Posterior cingulate gyrus (tissue), 11 donors: ENCODE data around the gene COL4A6.
A peak's percentile ranks its signal among the peaks of the same experiment; 100 is the strongest.
"Not testable (repeated sequence)": the region's sequence is repeated elsewhere in the genome, so short reads cannot be mapped to it uniquely, and the experiment has no call there.

Experiments
- DNase-seq, 10 donors: peaks; one replicate each; pipeline versions ENCODE4 v3.0.0 to v3.0.0-alpha.2; 2020 to 2021; ENCODE audit warnings: mixed read lengths in 3 of 10
- intact Hi-C: fragments of 100-400 bp; cut with DNase I; formaldehyde crosslinking; loops from one replicate; pipeline ENCODE4 v1.15.1; 2023

The COL4A6 gene

DNA sequence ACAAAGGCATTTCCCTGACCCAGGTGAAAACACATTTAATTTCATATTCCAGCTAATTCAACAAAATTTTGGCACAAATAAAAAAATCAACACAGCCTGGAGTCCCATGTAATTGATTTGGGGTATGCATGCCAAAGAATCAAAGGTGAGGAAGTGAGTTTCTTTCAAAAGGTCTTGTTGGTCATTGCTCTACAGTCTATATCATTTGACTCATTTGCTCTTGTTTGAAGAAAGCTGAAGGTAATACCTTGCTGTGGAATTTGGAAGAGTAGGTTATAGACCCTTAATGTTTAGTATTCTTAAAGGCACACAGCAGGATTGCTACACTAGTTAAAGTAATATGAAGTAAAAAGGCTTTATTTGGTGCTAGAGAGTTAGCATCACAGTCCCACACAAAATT lies 25.4 kb downstream of the COL4A6 start:
- intact Hi-C loops, result no loop called here
- no peak for DNase-seq

DNA sequence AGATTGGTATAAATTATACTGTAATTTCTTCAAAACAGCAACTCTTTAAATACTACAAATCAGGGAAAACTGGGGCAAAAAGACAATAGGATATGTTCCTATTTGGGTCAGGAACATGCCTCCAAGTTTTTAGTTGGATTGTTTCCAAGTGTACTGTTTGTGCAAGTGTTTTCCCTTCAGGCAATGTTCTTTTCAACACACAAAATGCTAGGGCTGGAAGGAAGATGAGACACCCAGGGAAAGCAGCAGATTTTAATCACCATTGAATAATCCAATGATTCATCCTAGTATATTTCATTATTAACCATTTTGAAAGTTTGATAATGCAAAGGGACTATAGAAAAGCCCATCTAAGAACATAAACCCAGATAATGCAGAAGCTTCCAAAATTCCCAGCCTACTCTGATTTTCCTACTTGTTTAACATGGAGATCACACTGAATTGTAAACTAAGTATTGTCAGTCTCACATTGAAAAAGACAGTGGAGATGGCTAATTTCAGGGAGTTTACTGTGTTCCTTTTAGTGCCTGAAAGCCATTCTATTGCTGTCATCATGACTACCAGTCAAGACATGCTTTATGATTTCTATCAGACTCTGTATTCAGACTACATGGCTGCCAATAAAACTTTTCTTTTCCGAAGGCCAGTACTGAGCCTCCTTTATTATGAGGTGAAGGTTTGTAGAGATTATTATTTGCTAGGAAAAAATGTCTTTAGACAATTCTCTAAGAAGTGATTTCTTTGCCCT lies 38.6 kb downstream of the COL4A6 start:
- intact Hi-C loops, result no loop called here

DNA sequence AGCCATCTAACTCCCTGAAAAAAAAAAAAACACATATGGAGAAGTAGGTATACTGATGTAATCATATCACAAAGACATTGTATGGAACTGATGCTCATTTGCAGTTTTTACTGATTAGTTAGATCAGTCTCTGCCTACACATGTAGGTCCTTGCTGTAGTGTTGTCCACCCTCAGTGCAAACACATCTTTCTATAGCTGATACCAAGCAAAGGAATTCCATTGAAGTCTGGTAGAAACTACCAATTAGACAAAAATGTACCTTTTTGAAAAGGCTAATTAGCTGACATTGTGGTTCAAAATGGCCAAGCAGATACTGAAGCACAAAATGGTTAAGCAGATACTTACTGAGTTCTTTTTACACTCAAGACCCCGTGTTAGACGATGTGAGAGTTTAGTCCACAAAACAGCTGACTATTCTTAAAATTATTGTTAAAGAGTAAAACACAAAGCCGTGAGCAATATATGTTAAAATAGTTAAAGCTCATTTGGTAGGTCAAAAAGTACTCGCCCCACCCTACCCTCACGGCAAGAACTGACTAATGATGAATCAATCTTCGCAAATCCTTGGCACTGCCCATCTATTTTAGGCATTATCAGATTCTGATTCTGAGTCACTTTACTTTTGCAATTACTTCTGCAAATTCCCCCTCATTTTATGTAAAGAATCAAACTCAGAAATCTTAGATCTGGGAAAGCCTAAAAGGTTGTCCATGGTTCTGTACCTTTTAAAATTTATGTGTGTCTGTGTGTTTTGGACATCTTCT lies 40.4 kb downstream of the COL4A6 start:
- intact Hi-C loops, result no loop called here

More for the DNA sequence above, 38.6 kb downstream of the COL4A6 start:
- DNase-seq, result no peak

DNA sequence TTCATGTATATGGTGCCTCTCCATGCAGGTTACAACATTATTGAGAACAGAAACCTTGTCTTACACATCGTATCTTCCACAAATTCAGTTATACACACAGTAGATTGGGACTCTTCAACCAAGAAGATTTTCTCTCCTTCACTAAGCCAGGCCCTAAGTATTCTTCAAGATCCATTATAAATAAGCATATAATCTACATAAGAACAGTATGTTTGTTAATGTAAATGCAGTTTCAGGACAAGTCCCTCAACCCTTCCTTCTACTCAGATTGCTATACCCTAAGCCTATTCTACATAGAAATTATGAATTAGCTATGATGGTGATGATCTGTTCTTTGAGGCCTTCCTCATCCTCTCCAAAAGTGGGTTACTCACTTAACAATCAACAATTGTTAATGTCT lies 41.2 kb downstream of the COL4A6 start:
- intact Hi-C loops, result no loop called here
- no peak for DNase-seq

More for the DNA sequence above, 40.4 kb downstream of the COL4A6 start:
- DNase-seq, result no peak

DNA sequence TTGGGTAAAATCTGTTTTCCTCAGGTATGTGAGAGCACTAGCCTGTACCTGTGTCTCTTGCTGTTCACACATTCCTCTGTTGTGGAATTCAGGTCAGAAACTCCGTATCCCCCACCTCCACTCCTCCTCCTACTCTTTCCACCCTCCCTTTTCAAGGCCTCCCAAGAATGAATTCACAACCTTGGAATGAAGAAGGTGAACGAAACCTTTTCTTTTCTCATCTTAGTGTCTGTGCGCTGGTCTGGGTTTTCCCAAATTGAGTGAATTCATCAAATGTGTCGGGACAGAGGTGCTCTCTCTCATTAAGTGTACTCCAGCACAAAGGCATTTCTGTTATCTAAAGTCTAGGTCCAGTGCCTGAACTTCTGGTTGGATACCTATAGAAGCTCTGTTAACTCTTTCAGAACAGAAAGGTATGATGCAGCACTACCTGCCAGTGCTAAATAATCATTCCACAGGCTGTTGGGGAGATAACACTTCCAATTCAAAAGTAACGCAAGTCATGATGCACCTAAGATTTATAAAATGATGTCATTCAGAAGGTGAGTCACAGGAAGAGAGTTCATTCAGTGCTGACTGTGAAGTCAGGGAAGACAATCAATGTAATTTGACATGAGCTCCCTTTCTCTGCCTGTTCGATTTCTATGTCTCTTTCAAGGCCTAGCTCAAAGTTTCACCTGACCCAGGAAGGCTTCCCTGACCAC lies 41.9 kb downstream of the COL4A6 start:
- DNase-seq, result no peak
- intact Hi-C loops, result no loop called here

DNA sequence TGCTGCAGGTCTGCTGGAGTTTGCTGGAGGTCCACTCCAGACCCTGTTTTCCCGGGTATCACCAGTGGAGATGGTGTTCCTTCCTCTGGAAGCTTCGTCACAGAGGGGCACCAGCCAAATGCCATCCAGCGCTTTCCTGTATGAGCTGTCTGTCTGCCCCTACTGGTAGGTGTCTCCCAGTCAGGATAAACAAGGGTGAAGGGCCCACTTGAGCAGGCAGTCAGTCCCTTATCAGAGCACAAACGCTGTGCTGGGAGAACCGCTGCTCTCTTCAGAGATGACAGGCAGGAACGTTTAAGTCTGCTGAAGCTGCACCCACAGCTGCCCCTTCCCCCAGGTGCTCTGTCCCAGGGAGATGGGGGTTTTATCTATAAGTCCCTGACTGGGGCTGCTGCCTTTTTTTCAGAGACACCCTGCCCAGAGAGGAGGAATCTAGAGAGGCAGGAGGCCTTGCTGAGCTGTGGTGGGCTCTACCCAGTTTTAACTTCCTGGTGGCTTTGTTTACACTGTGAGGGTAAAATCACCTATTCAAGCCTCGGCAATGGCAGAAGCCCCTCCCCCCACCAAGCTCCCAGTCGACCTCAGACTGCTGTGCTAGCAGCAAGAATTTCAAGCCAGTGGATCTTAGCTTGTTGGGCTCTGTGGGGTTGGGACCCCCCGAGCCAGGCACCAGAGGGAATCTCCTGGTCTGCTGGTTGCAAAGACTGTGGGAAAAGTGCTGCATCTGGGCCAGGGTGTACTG lies 47.1 kb downstream of the COL4A6 start:
- intact Hi-C loops, DNase-seq: not testable (repeated sequence)

DNA sequence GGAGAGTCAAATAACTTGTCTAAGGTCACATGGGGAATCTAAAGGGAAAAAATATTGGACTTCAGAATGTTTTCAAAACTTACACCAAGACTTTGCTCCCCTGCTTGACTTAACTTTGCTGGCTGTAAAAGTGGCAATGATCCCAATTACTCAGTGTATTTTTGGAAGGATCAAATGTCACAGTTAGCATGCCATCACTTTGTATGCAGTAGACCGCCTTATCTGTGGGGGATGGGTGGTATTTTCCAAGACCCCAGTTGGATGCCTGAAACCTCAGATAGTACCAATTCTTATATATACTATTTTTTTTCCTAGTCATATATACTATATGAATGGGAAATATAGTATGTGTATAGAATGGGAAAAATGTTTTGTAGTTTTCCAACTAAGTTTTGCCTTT lies 53.4 kb downstream of the COL4A6 start:
- DNase-seq, result no peak
- intact Hi-C loops, result no loop called here

DNA sequence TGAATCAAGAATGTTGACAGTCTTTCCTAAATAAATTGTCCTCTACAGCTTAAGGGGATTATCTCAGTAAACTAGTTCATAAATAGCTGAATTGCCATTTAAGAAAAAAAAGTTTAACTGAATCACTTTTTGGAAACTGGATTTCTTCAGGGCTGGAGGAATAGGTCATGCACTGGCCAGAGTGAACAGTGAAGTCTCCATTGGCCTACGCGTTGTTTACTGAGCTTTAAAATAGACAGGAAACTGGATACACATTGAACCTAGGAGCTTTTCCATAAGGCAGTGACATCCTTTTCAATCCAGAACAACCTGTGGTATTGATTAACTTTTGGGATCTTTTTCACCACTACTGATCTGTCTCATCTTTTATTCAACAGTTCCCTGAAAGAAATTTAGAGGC lies 58.0 kb downstream of the COL4A6 start:
- intact Hi-C loops, result no loop called here
- DNase-seq, result no peak

DNA sequence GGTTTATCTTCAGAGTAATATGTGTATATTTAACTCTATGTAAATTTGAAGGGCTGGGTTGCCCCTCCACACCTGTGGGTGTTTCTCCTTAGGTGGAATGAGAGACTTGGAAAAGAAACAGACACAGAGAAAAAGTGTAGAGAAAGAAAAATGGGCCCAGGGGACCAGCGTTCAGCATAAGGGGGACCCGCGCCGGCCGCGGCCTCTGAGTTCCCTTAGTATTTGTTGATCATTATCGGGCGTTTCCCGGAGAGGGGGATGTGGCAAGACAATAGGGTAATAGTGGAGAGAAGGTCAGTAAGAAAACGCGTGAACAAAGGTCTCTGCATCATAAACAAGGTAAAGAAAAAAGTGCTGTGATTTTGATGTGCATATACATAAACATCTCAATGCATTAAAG lies 61.4 kb downstream of the COL4A6 start:
- DNase-seq, intact Hi-C loops: not testable (repeated sequence)

DNA sequence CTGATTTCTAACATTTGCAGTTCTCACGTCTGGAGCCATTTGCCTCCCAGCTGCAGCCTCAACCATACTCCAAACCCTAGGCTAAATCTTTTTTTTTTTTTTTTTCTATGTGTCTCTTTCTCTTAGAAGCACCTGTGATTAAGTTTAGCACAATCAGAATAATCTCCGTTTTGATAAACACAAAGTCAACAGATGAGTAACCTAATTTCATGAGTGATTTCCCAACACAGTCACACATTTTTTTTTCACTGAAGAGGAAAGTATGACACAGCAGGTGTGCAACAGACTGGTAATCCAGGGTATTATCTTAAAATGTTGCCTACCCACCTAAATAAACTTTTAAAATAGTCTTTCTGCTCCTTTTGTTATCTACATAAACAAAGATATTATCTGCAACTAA lies 62.6 kb downstream of the COL4A6 start:
- intact Hi-C loops, DNase-seq: not testable (repeated sequence)

DNA sequence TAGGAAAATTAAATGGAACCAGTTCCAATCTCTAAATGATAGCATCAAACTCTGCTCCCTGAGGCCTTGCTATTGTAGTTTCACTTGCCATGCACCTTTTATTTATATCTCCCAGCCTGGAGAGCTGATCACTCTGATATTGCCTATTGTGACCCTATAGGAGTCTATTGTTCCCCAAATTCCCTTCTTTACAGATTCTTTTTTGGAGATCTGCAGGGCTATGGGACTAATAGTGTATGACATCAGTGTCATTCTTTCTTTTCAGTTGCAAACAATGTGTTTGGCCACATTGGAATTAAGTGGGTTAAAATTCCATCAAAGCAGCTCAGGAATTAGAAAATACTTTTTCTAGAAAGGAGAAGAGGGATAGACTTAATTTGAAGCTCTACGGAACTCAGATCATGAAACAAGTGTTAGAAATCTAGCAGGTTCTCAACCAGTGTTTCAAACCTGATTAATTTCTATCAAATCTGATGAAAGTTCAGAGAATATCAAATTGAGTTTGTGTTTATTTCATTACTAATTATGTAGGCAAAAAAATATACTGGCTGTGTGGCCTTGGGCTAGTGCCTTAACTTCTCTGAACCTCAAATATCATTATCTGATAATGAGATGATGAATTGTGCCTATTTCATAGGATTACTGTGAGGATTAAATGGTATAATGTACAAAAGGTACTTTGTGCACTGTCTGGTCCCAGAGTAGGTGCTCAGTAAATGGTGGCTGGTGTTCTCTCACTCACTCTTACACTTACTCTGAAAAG lies 71.4 kb downstream of the COL4A6 start:
- no peak for DNase-seq
- intact Hi-C loops, result no loop called here

DNA sequence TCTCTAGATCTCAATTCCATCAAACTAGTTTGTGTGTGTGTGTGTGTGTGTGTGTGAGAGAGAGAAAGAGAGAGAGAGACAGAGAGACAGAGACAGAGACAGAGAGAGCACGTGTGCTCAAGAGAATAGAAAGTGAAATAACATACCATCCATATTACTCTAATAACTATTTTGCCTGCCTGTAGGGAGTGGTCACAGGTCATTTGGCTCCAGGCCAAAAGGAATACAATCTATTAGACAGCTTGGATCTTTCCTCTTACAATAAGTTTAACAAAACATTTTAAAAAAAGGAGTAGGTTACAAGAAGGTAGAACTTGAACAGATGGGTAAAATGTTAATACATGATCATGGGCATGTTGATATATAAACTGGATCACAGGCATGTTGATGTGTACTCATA lies 76.2 kb downstream of the COL4A6 start:
- intact Hi-C loops, result no loop called here

DNA sequence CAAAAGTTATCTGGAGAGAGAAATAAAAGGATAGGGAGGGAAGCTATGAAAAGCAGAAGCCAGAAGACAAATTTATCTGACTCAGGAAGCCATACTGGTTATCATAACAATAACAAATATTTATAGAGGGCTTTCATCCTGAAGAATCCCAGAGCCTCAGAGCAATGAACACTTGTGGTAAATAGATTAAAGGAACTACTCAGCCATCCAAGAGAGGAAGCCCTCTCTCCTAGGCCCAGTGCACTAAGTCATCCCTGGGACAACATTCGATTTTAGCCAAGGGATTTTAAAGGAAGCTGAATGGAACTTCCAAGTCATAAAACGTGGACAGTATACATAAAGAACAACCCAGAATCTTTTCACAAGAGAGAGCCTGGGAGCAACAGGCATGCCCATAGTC lies 76.9 kb downstream of the COL4A6 start:
- no peak for DNase-seq
- intact Hi-C loops, result no loop called here

More for the DNA sequence above, 76.2 kb downstream of the COL4A6 start:
- no peak for DNase-seq

DNA sequence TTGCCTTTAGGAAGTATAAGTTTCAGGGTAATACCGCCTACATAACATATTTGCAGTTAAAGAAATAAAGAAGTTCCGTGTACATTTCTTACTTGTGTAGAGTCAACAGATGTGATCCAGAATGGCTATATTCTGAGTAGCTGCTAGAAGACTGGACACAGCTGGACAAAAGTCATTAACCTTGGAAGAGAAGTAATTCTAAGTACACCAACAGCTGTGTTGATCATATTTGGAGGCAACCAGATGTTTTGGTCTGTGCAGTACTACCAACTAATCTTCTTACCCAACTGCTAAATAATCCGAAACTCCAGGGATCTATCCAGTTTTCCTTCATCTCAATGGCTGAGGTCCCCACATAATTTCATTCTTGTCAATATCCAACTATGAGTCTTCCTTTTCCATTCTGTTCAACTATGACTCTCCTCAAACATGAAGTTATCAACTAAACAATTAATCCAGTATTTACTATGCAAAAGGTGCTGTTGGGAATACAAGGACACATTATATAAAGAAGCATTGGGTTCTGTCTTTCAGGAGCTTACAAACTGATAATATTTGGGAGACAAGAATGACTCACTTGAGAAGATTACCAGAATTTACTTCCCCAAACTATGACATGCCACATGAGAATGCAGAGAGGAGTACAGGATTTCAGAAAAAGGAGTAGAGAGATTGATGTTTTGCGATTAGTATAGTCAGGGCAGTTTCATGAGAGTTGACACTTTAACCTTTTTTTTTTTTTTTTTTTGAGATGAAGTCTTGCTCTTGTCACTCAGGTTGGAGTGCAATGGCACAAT lies 78.2 kb downstream of the COL4A6 start:
- intact Hi-C loops, result no loop called here
- no peak for DNase-seq

DNA sequence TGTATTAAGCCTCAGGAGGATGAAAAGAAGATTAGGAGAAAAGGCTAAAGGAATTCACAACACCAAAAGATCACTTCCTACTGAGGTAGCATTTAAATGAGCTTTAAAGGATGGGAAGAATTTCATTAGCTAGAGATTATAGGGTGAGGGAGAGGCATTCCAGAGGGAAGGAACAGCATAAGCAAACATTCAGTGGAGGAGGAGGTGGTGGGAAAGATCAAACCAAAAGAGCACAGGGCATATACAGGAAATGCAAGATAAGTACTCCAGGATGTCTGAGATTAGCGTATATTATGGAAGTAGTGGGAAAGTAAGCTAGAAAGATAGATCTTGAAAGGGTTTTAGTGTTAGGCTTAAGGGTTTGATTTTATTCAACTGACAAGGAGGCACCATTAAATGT lies 84.8 kb downstream of the COL4A6 start:
- intact Hi-C loops, result no loop called here
- no peak for DNase-seq

DNA sequence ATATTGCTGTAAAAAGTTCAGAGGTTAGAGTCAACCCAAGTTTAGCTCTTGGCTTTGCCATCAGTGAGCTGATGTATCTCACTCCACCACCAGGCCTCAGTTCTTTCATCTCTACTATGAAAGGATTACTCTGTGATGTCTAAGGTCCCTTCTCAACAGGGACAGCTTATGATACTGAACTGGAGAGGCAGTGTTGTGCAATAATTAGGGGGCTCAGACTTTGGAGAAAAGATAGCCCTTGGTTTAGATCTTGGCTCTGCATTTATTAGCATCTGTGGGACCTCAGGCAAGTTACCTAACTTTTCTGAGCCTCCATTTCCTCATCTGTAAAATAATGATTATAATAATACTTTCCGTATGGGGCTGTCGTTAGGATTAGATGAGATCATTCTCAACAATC lies 89.0 kb downstream of the COL4A6 start:
- no peak for DNase-seq
- intact Hi-C loops, result no loop called here

DNA sequence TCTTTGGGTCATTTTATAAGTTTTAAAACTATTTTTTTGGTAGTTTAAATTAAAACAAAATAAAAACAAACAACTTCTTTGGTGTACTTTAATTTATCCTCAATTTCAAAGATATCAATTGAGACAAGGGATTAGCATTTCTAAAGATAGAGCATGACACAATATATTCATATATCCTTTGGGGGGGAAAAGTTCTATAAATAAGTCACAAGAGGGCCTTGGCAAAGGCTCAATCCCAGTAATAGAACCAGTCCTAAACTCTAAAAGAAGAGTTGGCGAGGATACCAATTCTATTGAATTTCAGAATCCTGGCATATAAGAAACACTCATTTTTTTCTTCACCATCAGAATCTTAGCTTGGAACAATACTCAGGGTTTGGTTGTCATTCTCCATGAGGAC lies 89.7 kb downstream of the COL4A6 start:
- intact Hi-C loops, result no loop called here

DNA sequence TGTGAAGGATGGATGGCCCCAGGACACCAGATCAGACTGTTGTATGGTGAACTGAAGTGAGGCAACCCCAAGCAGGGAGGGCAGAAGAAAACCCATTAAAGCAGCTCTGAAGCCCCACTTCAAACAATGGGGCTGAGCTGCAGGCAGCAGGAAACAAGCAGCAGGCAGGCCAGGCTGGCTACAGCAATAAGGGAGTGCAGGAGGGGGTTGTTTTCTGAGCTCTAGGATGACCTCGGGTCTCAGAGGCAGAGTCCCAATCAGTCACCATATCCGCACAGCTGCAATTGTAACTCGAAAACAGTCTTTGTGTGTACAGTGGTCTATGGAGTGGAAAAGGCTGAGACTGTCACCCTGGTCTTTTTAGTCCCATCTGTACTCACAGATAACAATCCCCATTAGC lies 90.4 kb downstream of the COL4A6 start:
- DNase-seq, result peak in 1 of 10 donors; percentile 32
- intact Hi-C loops, result no loop called here

More for the DNA sequence above, 89.7 kb downstream of the COL4A6 start:
- DNase-seq, result no peak

DNA sequence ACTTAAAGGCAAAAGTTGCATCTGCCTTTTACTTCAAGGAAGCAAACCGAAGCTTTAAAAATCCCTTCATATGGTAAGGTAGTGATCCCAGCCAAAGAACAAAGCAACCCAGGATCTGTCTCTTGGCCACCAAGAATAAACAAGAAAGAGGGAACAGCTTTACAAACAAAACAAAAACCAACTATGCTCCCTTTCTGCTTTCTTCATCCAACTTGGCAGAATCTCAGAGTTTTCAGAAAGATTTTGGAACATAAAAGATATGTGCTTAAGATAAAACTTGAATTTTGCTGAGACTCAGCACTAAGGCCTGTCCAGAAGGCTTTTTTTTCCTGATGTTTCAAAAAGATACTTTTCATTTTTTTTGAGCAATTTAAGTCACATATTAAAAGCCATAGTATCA lies 94.0 kb downstream of the COL4A6 start:
- intact Hi-C loops, result no loop called here
- DNase-seq, result no peak
